GM18909 (cell line): ENCODE data around the gene DGCR2.

Source experiments
- ATAC-seq: cut with Tn5 transposase; IDR thresholded peaks from one replicate; pipeline ENCODE4 v1.9.1; 2021; ENCODE audit warnings: mild to moderate bottlenecking; ENCODE audit not compliant: unreplicated experiment, poor library complexity

The DGCR2 gene

GRCh38 chr22:19046719-19047609 is 75.2 kb downstream of the DGCR2 start:
- ATAC-seq = no peak

DNA sequence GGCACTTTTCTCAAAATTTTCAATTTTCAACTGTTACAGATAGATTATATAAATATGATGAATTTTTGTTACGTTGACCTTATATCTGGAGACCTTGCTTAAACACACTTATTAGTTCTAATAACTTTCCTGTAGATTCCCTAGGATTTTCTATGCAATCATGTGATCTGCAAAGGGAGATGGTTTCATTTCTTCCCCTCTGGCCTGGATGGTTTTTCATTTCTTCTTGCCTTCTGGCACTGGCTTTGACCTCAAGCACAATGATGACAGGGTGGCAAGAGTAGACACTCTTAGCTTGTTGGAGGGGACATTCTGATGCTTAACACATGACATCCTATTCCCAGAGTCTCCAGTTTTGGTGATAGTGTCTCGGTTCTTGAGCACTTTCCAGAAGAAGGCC is 75.9 kb downstream of the DGCR2 start:
- ATAC-seq = no peak

DNA sequence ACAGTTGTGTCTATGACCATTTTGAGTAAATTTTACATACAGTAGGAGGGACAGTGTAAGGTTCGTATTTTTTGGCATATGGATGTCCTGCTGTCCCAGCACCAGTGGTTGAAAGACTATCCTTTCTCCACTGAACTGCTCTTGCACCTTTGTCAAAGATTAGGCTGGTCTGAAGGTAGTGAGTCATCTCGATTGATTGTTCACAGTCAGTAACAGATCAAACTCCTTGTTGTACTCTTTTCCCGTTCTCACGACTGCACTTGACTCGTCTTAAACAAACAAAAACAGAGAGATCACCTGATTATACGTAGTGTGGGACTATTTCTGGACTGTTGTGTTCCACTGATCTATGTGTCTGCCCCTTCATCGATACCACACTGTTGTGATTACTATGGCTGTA is 77.1 kb downstream of the DGCR2 start:
- ATAC-seq = no peak

GRCh38 chr22:19044381-19044780 is 77.8 kb downstream of the DGCR2 start:
- ATAC-seq = no peak

GRCh38 chr22:19043121-19044085 is 78.8 kb downstream of the DGCR2 start:
- no peak for ATAC-seq

- ATAC-seq = no peak
These were observed 79.7 kb downstream of the DGCR2 start for GRCh38 chr22:19042285-19043120.

DNA sequence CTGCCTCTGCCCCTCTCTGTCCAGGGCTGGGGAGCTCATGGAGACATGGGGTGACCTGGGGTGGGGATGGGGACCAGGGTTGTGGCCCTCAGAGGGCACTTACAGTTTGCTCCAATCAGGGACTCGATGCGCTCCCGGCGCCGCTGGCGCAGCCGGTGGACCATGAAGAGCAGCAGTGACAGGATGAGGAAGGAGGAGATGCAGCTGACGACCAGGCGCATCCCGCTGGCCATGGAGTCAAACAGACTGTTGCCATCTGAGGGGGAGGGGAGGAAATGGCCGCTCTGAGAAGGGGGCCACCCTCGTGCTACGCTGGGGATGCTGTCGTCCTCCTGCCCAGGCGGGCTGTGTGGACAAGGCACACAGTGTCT is 80.5 kb downstream of the DGCR2 start:
- ATAC-seq = no peak

GRCh38 chr22:19040888-19041703 is 81.1 kb downstream of the DGCR2 start:
- ATAC-seq = no peak

GRCh38 chr22:19040391-19040861 is 81.8 kb downstream of the DGCR2 start:
- ATAC-seq = no peak

DNA sequence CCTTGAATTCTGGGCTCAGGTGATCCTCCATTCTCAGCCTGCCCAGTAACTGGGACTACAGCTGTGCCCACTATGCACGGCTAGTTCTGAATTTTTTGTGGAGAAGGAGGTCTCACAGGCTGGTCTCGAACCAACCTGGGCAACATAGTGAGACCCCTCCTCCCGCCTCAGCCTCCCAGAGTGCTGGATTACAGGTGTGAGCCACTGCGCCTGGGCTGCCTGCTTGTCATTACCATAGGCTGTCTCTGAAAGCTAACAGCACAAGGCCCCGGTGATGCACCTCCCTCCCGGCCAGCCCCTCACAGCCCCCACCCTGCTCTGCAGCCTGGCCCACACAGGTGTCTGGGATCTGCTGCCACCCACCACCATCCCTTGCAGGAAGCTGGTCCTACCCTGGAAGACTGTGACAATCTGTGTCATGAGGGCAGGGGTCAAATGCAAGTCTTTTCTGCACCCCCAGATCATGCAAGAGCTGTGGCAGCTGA is 82.4 kb downstream of the DGCR2 start:
- no peak for ATAC-seq

DNA sequence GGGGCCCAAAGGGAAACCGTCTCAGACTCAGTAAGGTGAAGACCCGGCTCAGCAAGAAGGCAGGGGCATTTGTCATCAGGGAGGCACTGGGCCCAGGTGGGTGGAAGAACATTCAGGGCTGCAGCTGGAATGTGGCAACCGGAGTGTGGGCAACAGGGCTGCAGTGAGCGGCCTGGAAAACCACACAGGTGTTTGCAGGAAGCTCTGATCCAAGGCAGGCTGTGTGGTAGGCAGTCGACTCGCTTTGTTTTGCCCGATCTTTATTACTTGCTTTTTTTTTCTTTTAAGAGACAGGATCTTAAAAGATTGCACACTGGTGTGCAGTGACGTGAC is 82.8 kb downstream of the DGCR2 start:
- ATAC-seq = no peak

DNA sequence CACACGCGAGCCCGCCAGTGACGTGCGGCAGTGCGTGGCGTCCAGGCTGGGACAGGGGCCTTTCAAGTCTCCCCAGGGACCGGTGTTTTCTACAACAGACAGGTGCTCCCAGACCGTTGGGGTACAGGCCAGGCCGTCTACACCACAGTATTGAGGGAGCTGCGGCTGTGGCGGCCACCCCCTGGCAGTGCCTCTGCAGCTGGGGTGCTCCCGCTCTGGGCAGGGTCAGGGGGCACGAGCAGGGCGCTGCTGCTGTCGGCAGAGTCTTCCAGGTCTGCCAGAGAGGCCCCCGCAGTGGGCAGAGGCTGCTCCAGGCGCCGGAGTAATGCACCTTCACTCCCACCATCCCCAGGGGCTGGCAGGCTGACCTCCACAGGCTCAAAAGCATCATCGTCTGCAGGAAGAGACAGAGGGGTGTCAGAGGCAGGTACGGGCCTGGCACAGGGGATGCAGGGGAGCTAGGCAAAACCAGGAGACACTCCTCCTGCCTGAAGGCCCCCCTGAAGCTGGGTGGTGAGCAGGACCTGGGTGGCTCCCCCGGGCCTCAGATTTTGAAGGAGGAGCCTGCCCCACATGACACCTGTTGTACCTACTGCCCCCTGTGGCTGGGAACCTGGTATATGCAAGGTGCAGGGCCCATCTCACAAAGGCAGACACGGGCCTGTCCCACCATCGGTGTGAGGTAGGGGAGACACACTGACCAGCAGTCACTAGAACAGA is 83.3 kb downstream of the DGCR2 start:
- no peak for ATAC-seq

GRCh38 chr22:19038164-19038546 is 84.1 kb downstream of the DGCR2 start:
- no peak for ATAC-seq

- no peak for ATAC-seq
These were observed 84.7 kb downstream of the DGCR2 start for GRCh38 chr22:19037282-19038163.

DNA sequence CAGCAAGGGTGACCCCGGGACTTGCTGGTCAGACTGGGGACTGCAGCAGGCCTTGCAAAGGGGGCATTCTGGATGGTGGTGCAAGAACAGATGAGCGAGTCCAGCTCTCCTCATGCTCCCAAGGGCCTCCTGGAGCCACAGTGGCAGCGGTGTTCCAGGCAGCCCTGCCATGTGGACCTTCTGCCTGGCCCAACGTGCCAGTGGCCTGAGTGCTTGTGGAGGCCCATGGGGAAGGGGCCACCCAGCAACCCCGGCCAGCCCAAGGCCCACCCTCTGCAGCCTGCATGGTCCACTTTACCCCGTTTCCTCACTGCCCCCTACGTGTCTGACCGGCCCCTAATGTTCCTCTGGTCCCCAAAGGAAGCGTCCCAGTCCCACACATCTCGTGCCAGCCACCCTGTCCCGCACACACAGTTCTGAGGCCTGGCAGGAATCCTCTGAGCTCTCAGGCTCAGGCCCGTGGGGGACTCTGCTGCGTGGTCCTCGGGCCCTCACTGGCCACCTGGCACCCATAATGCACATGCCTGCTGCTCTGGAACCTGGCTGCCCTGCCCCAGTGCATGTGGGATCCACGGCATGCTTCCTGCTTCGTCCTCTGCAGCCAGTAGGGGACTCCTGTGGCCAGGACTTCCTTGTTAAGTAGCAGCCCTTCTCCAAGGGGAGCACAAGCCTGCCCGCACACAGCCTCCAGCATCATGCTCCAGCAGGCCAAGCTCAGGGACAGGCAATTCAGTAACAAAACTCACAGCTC is 85.5 kb downstream of the DGCR2 start:
- no peak for ATAC-seq

GRCh38 chr22:19036229-19036522 is 86.0 kb downstream of the DGCR2 start:
- ATAC-seq = no peak

- no peak for ATAC-seq
These were observed 86.6 kb downstream of the DGCR2 start for GRCh38 chr22:19035474-19036228.
